Kidney epithelial cell (primary cell): ENCODE results near the gene IMPA2. TPM values are rescaled to one million over a fixed set of nuclear protein-coding genes. Genes with fewer than 3 reads are reported as not detected.
A peak's percentile ranks its signal among the peaks of the same experiment; 100 is the strongest.

Experiments used
- DNase-seq: peaks from one replicate; pipeline ENCODE4 v3.0.0-alpha.2; 2010; ENCODE audit warnings: low read depth
- H3K27me3 ChIP-seq: 2 replicates; pipeline ENCODE4 v1.6.0; 2011; ENCODE audit warnings: low read length; ENCODE audit not compliant: control insufficient read depth, insufficient read depth
- H3K36me3 ChIP-seq: 2 replicates; pipeline ENCODE4 v1.5.1; 2011; ENCODE audit warnings: low read length; ENCODE audit not compliant: control insufficient read depth, insufficient read depth
- H3K4me3 ChIP-seq: 2 replicates; pipeline ENCODE4 v1.5.1; 2011; ENCODE audit warnings: low read depth, mild to moderate bottlenecking, control low read depth, low read length
- CTCF ChIP-seq: IDR thresholded peaks from 2 replicates; pipeline ENCODE4 v1.5.1; 2011; ENCODE audit warnings: mild to moderate bottlenecking, moderate library complexity, low read length, control low read depth, inconsistent platforms; ENCODE audit not compliant: insufficient read depth, poor library complexity, severe bottlenecking
- total RNA-seq: library from RNA; depleted of rRNA; stranded (reverse); fragments of >200 nt; gene quantifications from 2 replicates; pipeline ENCODE4 v1.2.3, GENCODE V29; 2015

The IMPA2 gene
- 24.9 and 30.7 TPM in 2 replicates for total RNA-seq

GRCh38 chr18:11981192-11981542 is at the start of gene IMPA2:
Gene IMPA2 (plus strand): TSS chr18:11981507. CDS start chr18:11981670, 163 bp downstream.
- DNase-seq, result no peak
- no peaks in the 10 kb centered on the region for H3K27me3 ChIP-seq
- peak within 1 kb of the TSS; percentile 61 for H3K4me3 ChIP-seq
- no peaks in the 10 kb centered on the region for H3K36me3 ChIP-seq
- no peak for TF ChIP-seq CTCF

GRCh38 chr18:11932393-11932792 is 48.9 kb upstream of the IMPA2 start:
- Histone ChIP-seq H3K36me3 (no peaks in the 10 kb centered on the region), H3K4me3 (no peak overlapping the region), H3K27me3 (no peaks in the 10 kb centered on the region)
- DNase-seq, result no peak
- no peak for TF ChIP-seq CTCF

GRCh38 chr18:11937874-11938478 is 43.3 kb upstream of the IMPA2 start:
- DNase-seq, result no peak
- H3K36me3 ChIP-seq, result no peaks in the 10 kb centered on the region
- no peaks in the 10 kb centered on the region for H3K27me3 ChIP-seq
- H3K4me3 ChIP-seq, result no peak overlapping the region
- TF ChIP-seq CTCF, result peak; percentile 73

- no peak for DNase-seq
- no peak for TF ChIP-seq CTCF
Measured at GRCh38 chr18:11940956-11941355, 40.4 kb upstream of the IMPA2 start.

GRCh38 chr18:11943551-11943950 is 37.8 kb upstream of the IMPA2 start:
- no peak for DNase-seq
- H3K36me3 ChIP-seq, result no peaks in the 10 kb centered on the region
- H3K27me3 ChIP-seq, result no peaks in the 10 kb centered on the region
- H3K4me3 ChIP-seq, result no peak overlapping the region
- TF ChIP-seq CTCF, result no peak

More at GRCh38 chr18:11940956-11941355, 40.4 kb upstream of the IMPA2 start:
- no peaks in the 10 kb centered on the region for H3K27me3 ChIP-seq
- no peaks in the 10 kb centered on the region for H3K36me3 ChIP-seq
- H3K4me3 ChIP-seq, result no peak overlapping the region

- Histone ChIP-seq H3K27me3 (no peaks in the 10 kb centered on the region), H3K36me3 (no peaks in the 10 kb centered on the region), H3K4me3 (no peak overlapping the region)
- no peak for DNase-seq
- TF ChIP-seq CTCF, result no peak
Measured at GRCh38 chr18:11944252-11944651, 37.1 kb upstream of the IMPA2 start.
